HG03432 (cell line): ENCODE results near the gene GARS1.

ENCODE experiments used
- ATAC-seq: cut with Tn5 transposase; IDR thresholded peaks from one replicate; pipeline ENCODE4 v1.9.1; 2021; ENCODE audit warnings: mild to moderate bottlenecking, moderate library complexity; ENCODE audit not compliant: unreplicated experiment

Gene GARS1

DNA sequence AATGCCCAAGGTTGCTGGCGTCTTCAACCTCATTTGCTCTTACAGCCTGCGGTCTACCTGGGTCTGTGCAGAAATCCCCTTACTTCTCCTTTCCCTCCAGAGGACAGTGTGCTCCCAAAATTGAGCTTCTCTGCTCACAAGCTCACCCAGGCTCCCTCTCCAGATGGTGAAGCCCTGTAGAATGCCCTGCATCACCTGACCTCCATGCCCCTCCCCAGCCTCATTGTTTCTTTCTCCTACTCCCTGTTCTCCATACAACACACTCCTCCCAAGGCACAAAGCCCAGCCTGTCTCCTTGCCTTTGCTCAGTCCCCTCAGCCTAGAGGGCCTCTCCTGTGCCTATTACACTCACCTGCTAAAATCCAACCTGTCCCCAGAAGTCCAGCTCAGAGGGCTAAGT is 84.1 kb downstream of the GARS1 start:
- ATAC-seq, result no peak

DNA sequence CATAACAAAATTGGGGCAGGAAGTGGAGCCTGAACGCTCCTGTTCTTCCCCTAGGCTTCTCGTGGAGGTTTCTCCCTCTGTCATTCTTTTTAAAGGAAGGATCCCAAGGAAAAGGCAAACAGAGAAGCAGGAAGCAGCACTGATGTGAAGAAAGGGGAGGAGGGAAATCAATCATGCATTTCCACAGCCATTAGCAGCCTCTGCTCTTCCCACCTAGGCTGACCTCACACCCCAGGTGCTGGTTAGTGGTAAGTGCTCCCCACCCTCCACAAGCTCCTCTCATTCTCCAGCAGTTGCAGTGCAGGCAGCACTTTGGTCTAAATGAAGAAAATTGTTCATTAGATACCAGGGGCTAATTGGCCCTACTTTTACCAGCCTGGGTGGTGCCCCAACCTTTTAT is 85.0 kb downstream of the GARS1 start:
- ATAC-seq, result no peak

DNA sequence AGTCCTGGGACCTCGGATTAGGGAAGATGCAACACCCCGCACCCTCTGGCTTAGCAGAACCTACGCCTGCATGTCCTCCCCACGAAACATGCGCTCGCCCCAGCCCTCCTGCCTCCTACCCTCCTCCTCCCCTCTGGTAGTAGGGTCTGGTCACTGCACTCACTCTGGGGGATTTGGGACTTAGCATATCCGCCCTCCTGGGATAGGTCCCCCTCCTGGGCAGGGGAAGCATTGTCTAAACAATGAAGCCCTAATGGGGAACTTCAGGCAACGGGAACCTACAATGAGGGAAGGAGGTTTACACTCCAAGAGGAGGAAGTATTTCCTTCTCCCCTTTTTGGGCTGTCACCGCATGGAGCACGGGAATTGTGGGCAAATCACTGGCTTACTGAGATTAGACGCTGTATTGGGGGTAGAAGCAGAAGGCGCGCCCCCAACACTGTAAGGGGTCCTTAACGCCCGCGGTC is 86.7 kb downstream of the GARS1 start:
- ATAC-seq, result no peak

DNA sequence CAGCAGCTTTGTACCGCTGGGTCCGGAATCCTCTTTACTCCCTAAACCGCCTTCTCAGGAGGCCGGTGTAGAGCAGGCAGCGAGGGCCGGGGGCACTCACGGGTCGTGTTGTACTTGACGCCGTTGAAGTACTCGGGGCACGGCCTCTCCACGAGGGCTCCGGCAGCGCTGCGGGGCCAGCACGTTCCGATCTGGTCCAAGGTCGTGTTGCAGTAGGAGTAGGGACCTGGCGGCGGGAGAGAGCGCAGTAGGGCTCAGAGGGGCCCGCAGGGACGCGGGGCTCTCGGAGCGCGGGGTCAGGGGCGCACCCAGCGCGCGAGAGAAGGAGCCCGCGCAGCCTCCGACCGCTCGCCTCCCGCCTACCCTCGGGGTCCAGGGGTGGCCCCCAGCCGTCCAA is 87.1 kb downstream of the GARS1 start:
- ATAC-seq, result no peak

DNA sequence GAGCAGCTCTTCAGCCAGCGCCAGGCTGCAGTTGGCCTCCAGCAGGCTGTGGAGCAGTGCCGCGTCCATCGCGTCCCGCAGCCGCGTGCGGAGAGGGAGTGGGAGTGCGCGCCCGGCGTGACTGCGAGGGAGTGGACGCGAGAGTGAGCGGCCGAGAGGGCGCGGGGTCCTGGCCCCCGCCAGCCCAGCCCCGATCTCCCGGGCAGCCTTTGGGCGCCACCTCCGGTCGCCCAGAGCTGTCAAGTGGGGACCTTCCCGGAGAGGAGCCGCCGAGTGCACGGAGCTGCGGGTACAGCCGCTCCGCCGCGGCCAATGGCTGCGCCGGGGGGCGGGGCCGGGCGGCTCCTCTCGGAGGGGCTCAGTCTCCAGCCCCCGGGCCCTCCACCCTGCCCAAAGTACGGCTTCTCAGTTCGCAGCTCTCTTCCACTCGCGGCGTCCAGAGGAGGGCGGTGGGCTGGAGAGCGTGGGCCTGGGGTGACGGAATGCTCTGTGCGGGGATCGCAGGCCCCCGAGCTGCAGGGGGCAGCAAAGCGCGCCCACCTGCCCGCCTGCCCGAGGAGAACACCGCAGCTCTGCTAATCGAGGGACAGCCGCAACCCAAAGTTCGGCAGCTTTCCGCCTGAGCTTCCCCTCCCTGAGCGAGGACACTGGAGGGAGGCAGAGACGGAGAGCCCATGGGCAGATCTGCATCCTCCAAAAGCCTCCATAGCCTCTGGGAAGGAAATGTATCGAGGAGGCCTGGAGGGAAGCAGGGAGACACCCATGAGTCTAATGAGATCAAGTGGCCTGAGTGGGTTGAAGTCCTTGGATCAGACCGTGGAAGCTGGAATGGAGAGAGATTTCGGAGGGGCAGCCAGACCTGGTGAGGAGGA is 87.8 kb downstream of the GARS1 start, which contains the start of gene CRHR2:
Gene CRHR2 (minus strand): TSS at position 245 of the 872 bp plus-strand sequence. CDS start 176 bp downstream, at position 69.
- ATAC-seq, result peak; percentile 43

DNA sequence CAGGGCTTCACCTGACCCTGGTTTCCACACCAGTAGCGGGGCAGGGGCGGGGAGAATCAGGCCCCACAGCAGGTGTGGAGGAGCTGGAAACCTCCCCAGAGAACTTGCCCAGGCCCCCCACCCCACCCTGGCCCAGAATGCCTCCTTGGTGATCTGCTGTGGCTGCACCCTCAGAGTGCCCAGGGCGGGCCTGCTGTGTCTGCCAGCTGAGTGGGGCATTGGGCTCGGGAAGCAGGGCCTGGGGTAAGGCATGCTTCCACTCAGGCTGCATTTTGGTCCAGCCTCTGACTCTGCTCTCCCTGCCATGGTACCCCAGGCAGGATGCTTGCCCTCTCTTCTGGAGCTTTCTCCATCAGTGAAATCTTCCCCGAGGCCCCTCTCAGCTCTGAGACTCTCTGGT is 88.6 kb downstream of the GARS1 start:
- no peak for ATAC-seq
